NCI-H2171 (cell line): ENCODE data around the gene SLC66A2.

Experiments used
- DNase-seq: peaks from one replicate; lab custom pipeline; 2025; lab: John Stamatoyannopoulos, UW

SLC66A2 gene

GRCh38 chr18:79919089-79919488 is 32.4 kb downstream of the SLC66A2 start:
- DNase-seq: no peak

- no peak for DNase-seq
Measured at GRCh38 chr18:79918615-79919011, 32.8 kb downstream of the SLC66A2 start.

GRCh38 chr18:79917853-79918614 is 33.4 kb downstream of the SLC66A2 start:
- no peak for DNase-seq

- DNase-seq: no peak
Measured at GRCh38 chr18:79917169-79917852, 34.1 kb downstream of the SLC66A2 start.

GRCh38 chr18:79916546-79917168 is 34.8 kb downstream of the SLC66A2 start:
- no peak for DNase-seq

GRCh38 chr18:79916128-79916494 is 35.3 kb downstream of the SLC66A2 start:
- DNase-seq: no peak

GRCh38 chr18:79915161-79916127 is 36.0 kb downstream of the SLC66A2 start:
- DNase-seq: no peak

GRCh38 chr18:79914614-79915160 is 36.8 kb downstream of the SLC66A2 start:
- DNase-seq: no peak

GRCh38 chr18:79912994-79913831 is 38.2 kb downstream of the SLC66A2 start:
- DNase-seq: no peak

- DNase-seq: no peak
Measured at GRCh38 chr18:79912409-79912991, 39.0 kb downstream of the SLC66A2 start.

- peak; percentile 36 for DNase-seq
Measured at GRCh38 chr18:79911344-79912270, 39.8 kb downstream of the SLC66A2 start.

- no peak for DNase-seq
Measured at GRCh38 chr18:79910563-79911343, 40.7 kb downstream of the SLC66A2 start.

- DNase-seq: no peak
Measured at GRCh38 chr18:79906706-79907105, 44.7 kb downstream of the SLC66A2 start.

- DNase-seq: no peak
Measured at GRCh38 chr18:79905993-79906392, 45.5 kb downstream of the SLC66A2 start.

- no peak for DNase-seq
Measured at GRCh38 chr18:79905389-79905911, 46.0 kb downstream of the SLC66A2 start.

- peak; percentile 30 for DNase-seq
Measured at GRCh38 chr18:79904357-79905147, 46.9 kb downstream of the SLC66A2 start.

GRCh38 chr18:79903787-79904356 is 47.6 kb downstream of the SLC66A2 start:
- DNase-seq: no peak
